CMK (cell line): ENCODE data around the gene CHKA.
A peak's percentile ranks its signal among the peaks of the same experiment; 100 is the strongest.

ENCODE experiments used
- DNase-seq: peaks from one replicate; pipeline ENCODE4 v3.0.0-alpha.2; 2010; ENCODE audit warnings: low read depth

Gene CHKA

GRCh38 chr11:68044145-68044813 is 76.9 kb downstream of the CHKA start:
- no peak for DNase-seq

DNA sequence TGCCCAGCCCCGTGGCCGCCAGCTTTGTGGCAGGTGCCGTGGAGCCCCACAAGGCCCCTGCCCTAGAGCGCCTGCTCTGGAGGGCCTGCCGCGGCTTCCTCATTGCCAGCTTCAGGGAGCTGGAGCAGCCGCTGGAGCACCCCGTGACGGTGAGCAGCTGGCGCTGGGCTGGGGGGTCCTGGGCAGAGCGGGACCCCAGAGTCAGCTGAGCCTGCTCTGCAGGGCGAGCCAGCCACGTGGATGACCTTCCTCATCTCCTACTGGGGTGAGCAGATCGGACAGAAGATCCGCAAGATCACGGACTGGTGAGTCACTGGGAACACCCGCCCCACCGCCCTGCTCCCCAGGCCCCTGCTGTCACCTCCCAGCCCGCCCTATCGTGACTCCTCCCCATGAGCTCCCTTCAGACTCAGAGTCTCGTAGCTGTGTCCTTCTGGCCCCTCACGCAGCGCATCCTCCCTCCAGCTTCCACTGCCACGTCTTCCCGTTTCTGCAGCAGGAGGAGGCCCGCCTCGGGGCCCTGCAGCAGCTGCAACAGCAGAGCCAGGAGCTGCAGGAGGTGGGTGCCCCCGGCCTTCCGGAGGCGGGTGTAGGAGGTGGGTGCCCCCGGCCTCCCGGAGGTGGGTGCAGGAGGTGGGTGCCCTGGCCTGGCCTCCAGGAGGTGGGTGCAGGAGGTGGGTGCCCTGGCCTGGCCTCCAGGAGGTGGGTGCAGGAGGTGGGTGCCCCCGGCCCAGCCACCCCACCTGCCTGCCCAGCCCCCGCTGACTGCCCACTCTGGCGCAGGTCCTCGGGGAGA is 77.6 kb downstream of the CHKA start:
- no peak for DNase-seq

GRCh38 chr11:68043029-68043348 is 78.2 kb downstream of the CHKA start:
- DNase-seq, result no peak

DNA sequence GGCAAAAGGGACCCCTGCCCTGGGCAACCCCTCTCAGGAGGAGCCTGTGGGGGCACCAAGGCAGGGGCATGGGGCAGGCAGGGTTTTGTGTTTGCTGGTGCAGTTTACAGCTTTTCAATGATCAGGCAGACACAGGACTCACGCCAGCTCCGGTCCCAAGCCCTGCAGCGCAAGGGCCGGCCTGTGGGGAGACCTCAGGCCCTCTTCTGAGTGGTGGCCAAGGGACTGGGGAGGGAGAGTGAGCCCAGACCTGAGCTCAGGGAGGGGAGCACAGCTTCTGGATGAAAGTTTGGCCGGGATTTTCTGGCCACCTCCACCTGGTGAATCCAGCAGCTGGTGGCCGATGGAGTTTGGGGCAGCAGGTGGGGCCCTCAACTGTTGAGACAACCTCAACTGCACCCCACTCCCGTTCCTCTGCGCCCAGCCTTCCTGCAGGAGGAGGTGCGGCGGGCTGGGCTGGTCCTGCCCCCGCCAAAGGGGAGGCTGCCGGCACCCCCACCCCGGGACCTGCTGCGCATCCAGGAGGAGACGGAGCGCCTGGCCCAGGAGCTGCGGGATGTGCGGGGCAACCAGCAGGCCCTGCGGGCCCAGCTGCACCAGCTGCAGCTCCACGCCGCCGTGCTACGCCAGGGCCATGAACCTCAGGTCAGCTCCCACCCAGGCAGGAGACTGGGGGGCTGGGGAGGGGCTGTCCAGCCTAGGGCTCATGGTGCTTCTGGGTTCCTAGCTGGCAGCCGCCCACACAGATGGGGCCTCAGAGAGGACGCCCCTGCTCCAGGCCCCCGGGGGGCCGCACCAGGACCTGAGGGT is 78.8 kb downstream of the CHKA start:
- DNase-seq, result no peak

- no peak for DNase-seq
These were observed 79.5 kb downstream of the CHKA start for GRCh38 chr11:68041617-68042218.

DNA sequence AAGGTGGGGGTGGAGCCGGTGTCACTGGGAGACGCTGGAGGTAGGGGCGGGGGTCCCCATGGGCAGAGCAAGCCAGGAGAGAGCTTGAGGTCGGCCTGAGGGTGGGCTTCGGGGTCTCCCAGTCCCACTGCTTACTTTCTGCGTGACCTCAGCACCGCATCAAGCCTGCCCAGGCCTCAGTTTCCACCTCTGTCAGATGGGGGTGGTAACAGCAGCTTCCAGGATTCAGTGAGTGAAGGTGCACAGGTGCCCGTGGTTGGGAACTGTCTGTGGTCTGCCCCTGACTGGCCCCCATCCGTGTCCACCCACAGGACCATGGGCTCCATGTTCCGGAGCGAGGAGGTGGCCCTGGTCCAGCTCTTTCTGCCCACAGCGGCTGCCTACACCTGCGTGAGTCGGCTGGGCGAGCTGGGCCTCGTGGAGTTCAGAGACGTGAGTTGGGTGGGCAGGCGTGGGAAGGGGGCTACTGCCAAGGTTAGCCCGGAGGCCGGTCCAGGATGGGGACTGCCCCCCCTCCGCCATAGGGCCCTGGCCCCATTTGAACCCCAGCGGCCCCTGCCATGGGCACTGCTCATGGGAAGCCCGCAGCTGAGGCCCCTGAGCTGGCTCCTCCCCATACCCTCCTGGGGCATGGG is 80.1 kb downstream of the CHKA start:
- DNase-seq, result no peak

DNA sequence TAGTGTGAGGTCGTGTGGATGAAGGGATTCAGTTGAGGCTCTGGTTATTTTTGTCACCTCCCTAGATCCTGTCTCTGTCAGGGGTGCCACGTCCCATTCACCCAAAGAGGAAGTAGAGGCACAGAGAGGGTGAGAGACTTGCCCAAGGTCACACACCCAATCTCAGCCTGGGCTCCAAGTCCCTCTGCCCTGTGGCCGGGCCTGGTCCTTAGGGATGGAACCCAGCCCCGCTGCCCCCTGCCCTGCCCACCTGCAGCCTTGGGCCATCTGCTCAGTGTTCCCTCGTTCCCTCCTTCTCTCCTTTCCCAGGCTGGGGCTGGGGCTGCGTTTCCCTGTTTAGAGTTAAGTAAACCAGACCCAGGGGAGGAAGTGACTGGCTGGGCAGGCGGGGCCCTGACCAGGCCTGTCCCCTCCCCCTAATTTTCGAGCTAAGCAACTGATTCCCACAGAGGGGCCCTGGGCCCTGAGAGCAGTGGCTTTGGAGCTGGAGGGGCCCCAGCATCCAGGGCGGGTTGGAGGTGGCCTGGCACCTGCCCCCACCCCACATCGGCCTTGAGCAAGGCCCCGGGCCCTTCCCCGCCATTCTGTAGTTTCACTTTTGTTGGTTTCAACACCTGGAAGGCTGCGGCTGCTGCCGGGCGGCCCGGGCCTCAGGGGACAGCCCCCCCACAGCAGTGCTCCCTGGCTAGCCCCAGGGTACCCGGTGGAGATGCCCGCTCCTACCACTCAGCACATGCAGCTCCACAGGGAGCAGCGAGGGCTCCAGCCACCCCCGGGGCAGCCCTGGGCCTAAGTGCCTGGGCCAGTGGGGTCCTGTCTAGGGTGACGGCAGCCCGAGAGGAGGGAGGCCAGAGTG is 80.9 kb downstream of the CHKA start:
- DNase-seq, result no peak

GRCh38 chr11:68039526-68040086 is 81.6 kb downstream of the CHKA start:
- no peak for DNase-seq

GRCh38 chr11:68038718-68039525 is 82.3 kb downstream of the CHKA start, which contains the start of gene TCIRG1:
Gene TCIRG1, plus strand, starts transcription at chr11:68039025. Its CDS starts 2,247 bp downstream, at chr11:68041272.
- peak; percentile 87 for DNase-seq

GRCh38 chr11:68038226-68038717 is 82.9 kb downstream of the CHKA start:
- no peak for DNase-seq

DNA sequence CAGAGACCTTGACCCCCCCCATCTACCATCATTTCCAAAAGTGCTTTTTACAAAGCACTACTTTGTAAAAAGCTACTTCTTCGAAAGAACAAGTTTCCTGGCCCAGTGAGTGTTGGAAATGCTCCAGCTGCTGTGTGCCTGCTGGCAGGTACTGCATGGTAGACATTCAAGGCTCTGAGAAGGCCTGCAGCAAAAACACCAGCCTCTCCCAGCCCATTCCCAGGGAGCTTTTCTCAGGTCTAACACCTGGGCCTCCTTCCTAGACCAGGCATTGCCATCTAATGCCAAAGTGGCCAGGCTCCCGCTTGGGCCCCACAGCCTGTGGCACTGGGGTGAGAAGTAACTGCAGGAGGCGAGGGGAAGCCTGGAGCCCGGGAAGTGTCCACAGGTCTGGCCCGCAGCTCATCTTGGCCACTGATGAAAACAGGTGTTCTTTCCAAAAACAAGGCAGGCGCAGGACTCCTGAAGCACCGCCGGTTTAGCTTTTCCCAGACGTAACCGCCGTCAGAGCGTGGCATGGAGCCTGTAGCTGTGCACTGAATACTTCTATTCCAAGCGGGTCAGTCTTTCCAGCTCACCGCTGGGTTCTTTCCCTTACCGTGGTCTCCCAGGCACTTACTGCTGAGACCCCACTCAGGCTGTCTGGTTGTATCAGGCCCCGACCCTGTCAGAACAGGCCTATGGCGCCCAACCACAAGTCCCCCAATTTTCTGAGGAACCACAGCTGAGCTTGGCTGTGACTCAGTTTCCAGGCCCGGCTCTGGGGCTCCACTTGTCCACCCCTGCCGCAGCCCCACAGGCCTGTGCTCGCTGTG is 83.6 kb downstream of the CHKA start:
- DNase-seq, result no peak

GRCh38 chr11:68036717-68037239 is 84.4 kb downstream of the CHKA start:
- DNase-seq, result peak; percentile 75

DNA sequence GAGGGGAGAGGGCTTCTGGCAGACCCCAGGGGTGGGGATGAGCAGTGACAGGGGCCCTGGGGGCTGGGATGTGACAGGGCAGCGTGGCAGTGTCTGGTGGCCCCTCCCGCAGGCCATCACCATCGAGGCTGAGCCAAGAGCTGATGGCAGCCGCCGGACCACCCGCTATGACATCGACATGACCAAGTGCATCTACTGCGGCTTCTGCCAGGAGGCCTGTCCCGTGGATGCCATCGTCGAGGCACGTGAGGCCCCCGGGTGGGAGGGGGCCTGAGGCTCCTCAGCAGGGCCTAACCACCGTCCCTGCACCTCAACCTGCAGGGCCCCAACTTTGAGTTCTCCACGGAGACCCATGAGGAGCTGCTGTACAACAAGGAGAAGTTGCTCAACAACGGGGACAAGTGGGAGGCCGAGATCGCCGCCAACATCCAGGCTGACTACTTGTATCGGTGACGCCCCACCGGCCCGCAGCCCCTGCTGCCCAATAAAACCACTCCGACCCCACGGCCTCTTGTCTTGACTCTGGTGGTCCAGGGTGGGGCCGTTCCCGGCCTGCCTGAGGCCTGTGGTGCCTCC is 85.0 kb downstream of the CHKA start:
- DNase-seq, result no peak

DNA sequence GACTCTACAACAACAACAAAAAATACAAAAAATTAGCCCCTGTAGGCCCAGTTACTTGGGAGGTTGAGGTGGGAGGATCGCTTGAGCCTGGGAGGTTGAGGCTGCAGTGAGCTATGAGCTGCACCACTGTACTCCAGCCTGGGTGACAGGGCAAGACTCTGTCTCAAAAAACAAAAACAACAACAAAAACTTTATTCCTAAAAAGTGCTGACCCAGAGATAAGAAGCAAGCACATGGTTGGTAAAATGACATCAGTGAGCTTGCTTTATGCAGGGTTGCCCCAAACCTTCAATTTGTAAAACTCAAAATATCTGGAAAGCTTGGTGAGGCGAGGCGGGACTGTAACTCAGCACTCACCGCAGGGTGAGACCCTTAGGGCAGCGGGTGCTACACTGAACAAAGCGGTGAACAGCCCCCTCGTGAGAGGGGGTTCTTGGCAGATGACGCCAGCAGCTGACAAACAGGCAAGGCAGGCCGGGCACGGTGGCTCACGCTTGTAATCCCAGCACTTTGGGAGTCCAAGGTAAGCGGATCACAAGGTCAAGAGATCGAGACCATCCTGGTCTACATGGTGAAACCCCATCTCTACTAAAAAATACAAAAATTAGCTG is 85.8 kb downstream of the CHKA start:
- DNase-seq, result no peak

DNA sequence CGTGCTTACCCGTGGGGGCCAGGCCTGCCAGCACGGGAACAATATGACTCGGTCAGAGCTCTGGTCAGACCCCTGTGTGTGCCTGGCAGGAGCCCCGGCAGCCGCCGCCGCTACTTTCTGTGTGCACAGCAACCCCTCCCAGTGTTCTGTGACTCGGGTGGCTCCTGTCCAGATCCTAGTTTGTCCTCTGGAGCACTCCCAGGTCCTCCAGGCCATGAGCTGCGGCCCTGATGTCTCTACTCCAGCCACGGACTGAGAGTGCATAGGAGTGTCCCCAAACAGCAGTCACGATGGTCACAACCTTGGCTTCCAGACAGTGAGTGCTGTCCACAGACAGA is 87.5 kb downstream of the CHKA start:
- DNase-seq, result no peak

- DNase-seq, result no peak
These were observed 88.0 kb downstream of the CHKA start for GRCh38 chr11:68032997-68033707.

DNA sequence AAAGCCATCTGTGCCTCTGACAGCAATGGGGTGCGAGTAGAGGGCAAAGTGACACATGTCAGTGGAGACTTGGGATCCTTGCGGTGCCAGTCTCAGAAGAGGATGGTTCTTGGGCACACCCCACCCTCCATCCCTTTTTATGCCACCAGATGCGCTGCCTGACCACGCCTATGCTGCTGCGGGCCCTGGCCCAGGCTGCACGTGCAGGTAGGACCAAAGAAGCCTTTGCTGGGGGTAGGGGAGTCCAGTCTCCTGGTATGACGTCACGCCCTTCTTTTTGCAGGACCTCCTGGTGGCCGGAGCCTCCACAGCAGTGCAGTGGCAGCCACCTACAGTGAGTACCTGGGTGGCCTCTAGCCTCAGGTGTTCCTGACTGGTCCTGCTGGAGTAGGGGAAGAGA is 89.2 kb downstream of the CHKA start:
- no peak for DNase-seq
